BLaER1 treated with 17β-estradiol and CSF1 and Interleukin-3, amounts not matched to agents 10 nM and 100 nM (cell line): Measurements from ENCODE around the gene APPBP2.
"Not testable (repeated sequence)": the region's sequence is repeated elsewhere in the genome, so short reads cannot be mapped to it uniquely, and the experiment has no call there.

Experiments used
- H3K27ac ChIP-seq, 11 experiments: shearing (Covaris generic); formaldehyde crosslinking; 2 replicates each; pipeline ENCODE4 v1.8.1; 2022
- H3K27me3 ChIP-seq, 11 experiments: shearing (Covaris generic); formaldehyde crosslinking; 2 replicates each; pipeline ENCODE4 v1.8.1; 2022
- H3K36me3 ChIP-seq, 11 experiments: shearing (Covaris generic); formaldehyde crosslinking; 2 replicates each; pipeline ENCODE4 v1.8.1; 2022
- H3K4me1 ChIP-seq, 10 experiments: shearing (Covaris generic); formaldehyde crosslinking; 2 replicates each; pipeline ENCODE4 v1.8.1; 2022
- H3K4me2 ChIP-seq, 11 experiments: shearing (Covaris generic); formaldehyde crosslinking; 2 replicates each; pipeline ENCODE4 v1.8.1; 2022
- H3K4me3 ChIP-seq, 10 experiments: shearing (Covaris generic); formaldehyde crosslinking; 2 replicates each; pipeline ENCODE4 v1.8.1; 2022
- H3K9ac ChIP-seq, 11 experiments: shearing (Covaris generic); formaldehyde crosslinking; 2 replicates each; pipeline ENCODE4 v1.8.1; 2022
- H3K9me3 ChIP-seq, 11 experiments: shearing (Covaris generic); formaldehyde crosslinking; replicated peaks in 1 of 11; 2 replicates each; pipeline ENCODE4 v1.8.1; 2022
- H4K20me1 ChIP-seq, 11 experiments: shearing (Covaris generic); formaldehyde crosslinking; 2 replicates each; pipeline ENCODE4 v1.8.1; 2022
- Cebpa-rat ChIP-seq, 11 experiments: shearing (Covaris generic); IDR thresholded peaks; 2 replicates each; pipeline ENCODE4 v1.8.1; 2022

APPBP2 gene

GRCh38 chr17:60426596-60426995, 99.4 kb downstream of the APPBP2 start:
- no peaks in the 10 kb centered on the region for H3K36me3 ChIP-seq
- H3K4me1 ChIP-seq: peaks cover 7 to 20% (median 10%) of the 10 kb centered on the region in 10 experiments; a peak in 17 of 20 replicates
- no peak overlapping the region for H3K4me3 ChIP-seq
- H3K27me3 ChIP-seq: peaks cover 0 to 6% (median 0%) of the 10 kb centered on the region in 11 experiments; a peak in 4 of 22 replicates
- no peak overlapping the region for H3K9ac ChIP-seq
- TF ChIP-seq Cebpa-rat (IDR thresholded peaks at IDR 0.05): no peak
- no peaks in the 10 kb centered on the region for H4K20me1 ChIP-seq
- H3K27ac ChIP-seq: no peak overlapping the region
- H3K9me3 ChIP-seq: peaks cover 0 to 3% (median 0%) of the 10 kb centered on the region in 11 experiments; a peak in 7 of 22 replicates
- H3K4me2 ChIP-seq: peak overlapping the region in 5 of 11 experiments; percentile 25 to 40 (median 29); a peak in 7 of 22 replicates

GRCh38 chr17:60425626-60426025, 100.4 kb downstream of the APPBP2 start:
- peaks cover 0 to 8% (median 0%) of the 10 kb centered on the region in 11 experiments; a peak in 4 of 22 replicates for H3K27me3 ChIP-seq

GRCh38 chr17:60423865-60424264, 102.2 kb downstream of the APPBP2 start:
- peaks cover 0 to 8% (median 0%) of the 10 kb centered on the region in 11 experiments; a peak in 4 of 22 replicates for H3K27me3 ChIP-seq
- H3K9me3 ChIP-seq: no peaks in the 10 kb centered on the region
- TF ChIP-seq Cebpa-rat (IDR thresholded peaks at IDR 0.05): no peak
- no peak overlapping the region for H3K9ac ChIP-seq
- no peak overlapping the region for H3K27ac ChIP-seq
- no peak overlapping the region for H3K4me2 ChIP-seq
- no peak overlapping the region for H3K4me3 ChIP-seq
- H3K36me3 ChIP-seq: no peaks in the 10 kb centered on the region
- peaks cover 9 to 34% (median 24%) of the 10 kb centered on the region in 10 experiments; a peak in 19 of 20 replicates for H3K4me1 ChIP-seq
- no peaks in the 10 kb centered on the region for H4K20me1 ChIP-seq

More at GRCh38 chr17:60425626-60426025, 100.4 kb downstream of the APPBP2 start:
- H3K4me2 ChIP-seq: peak overlapping the region in 2 of 11 experiments; percentile 28 to 29; a peak in 1 of 22 replicates
- no peak overlapping the region for H3K27ac ChIP-seq
- H4K20me1 ChIP-seq: no peaks in the 10 kb centered on the region
- no peak for TF ChIP-seq Cebpa-rat (IDR thresholded peaks at IDR 0.05)
- no peak overlapping the region for H3K4me3 ChIP-seq
- H3K9ac ChIP-seq: no peak overlapping the region
- H3K9me3 ChIP-seq: no peaks in the 10 kb centered on the region
- H3K4me1 ChIP-seq: peaks cover 9 to 28% (median 19%) of the 10 kb centered on the region in 10 experiments; a peak in 19 of 20 replicates
- no peaks in the 10 kb centered on the region for H3K36me3 ChIP-seq

- Histone ChIP-seq H3K4me3 (peak within 1 kb of the TSS; percentile 45 to 69 (median 54)), H3K4me2 (peak within 1 kb of the TSS; percentile 70 to 87 (median 83)), H3K27me3 (peaks cover 0 to 8% (median 0%) of the 10 kb centered on the region in 11 experiments; a peak in 4 of 22 replicates), H3K36me3 (no peaks in the 10 kb centered on the region), H4K20me1 (no peaks in the 10 kb centered on the region), H3K9me3 (no peaks in the 10 kb centered on the region), H3K9ac (peak within 1 kb of the TSS; percentile 64 to 87 (median 81)), H3K27ac (peak within 1 kb of the TSS; percentile 65 to 86 (median 78)), H3K4me1 (peaks cover 9 to 42% (median 28%) of the 10 kb centered on the region in 10 experiments; a peak in 19 of 20 replicates)
- TF ChIP-seq Cebpa-rat (IDR thresholded peaks at IDR 0.05): no peak
These were observed 103.8 kb downstream of the APPBP2 start, which contains the start of gene CHCT1 for GRCh38 chr17:60422162-60422665. Gene CHCT1 (plus strand): TSS chr17:60422489. CDS start chr17:60422593, 104 bp downstream.

- Histone ChIP-seq H3K27me3 (peaks cover 0 to 8% (median 0%) of the 10 kb centered on the region in 11 experiments; a peak in 4 of 22 replicates), H4K20me1 (no peaks in the 10 kb centered on the region), H3K4me2 (peak overlapping the region; percentile 70 to 87 (median 83)), H3K9me3 (no peaks in the 10 kb centered on the region), H3K4me3 (peak overlapping the region; percentile 45 to 69 (median 54)), H3K9ac (peak overlapping the region; percentile 64 to 87 (median 81)), H3K36me3 (no peaks in the 10 kb centered on the region), H3K27ac (peak overlapping the region; percentile 65 to 86 (median 78)), H3K4me1 (peaks cover 9 to 37% (median 27%) of the 10 kb centered on the region in 10 experiments; a peak in 19 of 20 replicates)
- TF ChIP-seq Cebpa-rat (IDR thresholded peaks at IDR 0.05): no peak
These were observed 104.5 kb downstream of the APPBP2 start for GRCh38 chr17:60421273-60422161.

GRCh38 chr17:60419875-60420274, 106.2 kb downstream of the APPBP2 start:
- not testable (repeated sequence) for H4K20me1 ChIP-seq, H3K27ac ChIP-seq, H3K4me3 ChIP-seq, H3K4me2 ChIP-seq, H3K9me3 ChIP-seq, H3K36me3 ChIP-seq, H3K9ac ChIP-seq, H3K27me3 ChIP-seq
- peaks cover 9 to 32% (median 23%) of the 10 kb centered on the region in 10 experiments; a peak in 18 of 20 replicates for H3K4me1 ChIP-seq

- H3K9me3 ChIP-seq, H3K27me3 ChIP-seq, H3K4me3 ChIP-seq, H4K20me1 ChIP-seq, H3K9ac ChIP-seq, H3K36me3 ChIP-seq, H3K27ac ChIP-seq: not testable (repeated sequence)
- peak overlapping the region in 1 of 11 experiments; percentile 0; a peak in 2 of 22 replicates for H3K4me2 ChIP-seq
- H3K4me1 ChIP-seq: peaks cover 9 to 32% (median 23%) of the 10 kb centered on the region in 10 experiments; a peak in 18 of 20 replicates
These were observed 107.0 kb downstream of the APPBP2 start for GRCh38 chr17:60419003-60419402.

- Histone ChIP-seq H3K36me3 (no peaks in the 10 kb centered on the region), H3K27ac (no peak overlapping the region), H3K4me2 (peak overlapping the region in 1 of 11 experiments; percentile 1; a peak in 1 of 22 replicates), H3K9ac (no peak overlapping the region), H3K9me3 (no peaks in the 10 kb centered on the region), H3K4me3 (no peak overlapping the region), H4K20me1 (no peaks in the 10 kb centered on the region), H3K4me1 (peaks cover 0 to 21% (median 14%) of the 10 kb centered on the region in 10 experiments; a peak in 15 of 20 replicates), H3K27me3 (peaks cover 0 to under 1% (median 0%) of the 10 kb centered on the region in 11 experiments; a peak in 2 of 22 replicates)
- no peak for TF ChIP-seq Cebpa-rat (IDR thresholded peaks at IDR 0.05)
These were observed 109.6 kb downstream of the APPBP2 start for GRCh38 chr17:60416368-60416925.

GRCh38 chr17:60415146-60415545, 110.9 kb downstream of the APPBP2 start:
- Histone ChIP-seq H3K9me3 (peaks cover 0 to 8% (median 3%) of the 10 kb centered on the region in 11 experiments; a peak in 14 of 22 replicates), H3K4me1 (peaks cover 0 to 9% (median 4%) of the 10 kb centered on the region in 10 experiments; a peak in 5 of 20 replicates), H3K4me3 (no peak overlapping the region), H3K9ac (no peak overlapping the region), H4K20me1 (no peaks in the 10 kb centered on the region), H3K27me3 (no peaks in the 10 kb centered on the region), H3K4me2 (no peak overlapping the region), H3K36me3 (no peaks in the 10 kb centered on the region), H3K27ac (no peak overlapping the region)
- TF ChIP-seq Cebpa-rat (IDR thresholded peaks at IDR 0.05): no peak
